Measurements from ENCODE around the gene ZAP70.

The ZAP70 gene

DNA sequence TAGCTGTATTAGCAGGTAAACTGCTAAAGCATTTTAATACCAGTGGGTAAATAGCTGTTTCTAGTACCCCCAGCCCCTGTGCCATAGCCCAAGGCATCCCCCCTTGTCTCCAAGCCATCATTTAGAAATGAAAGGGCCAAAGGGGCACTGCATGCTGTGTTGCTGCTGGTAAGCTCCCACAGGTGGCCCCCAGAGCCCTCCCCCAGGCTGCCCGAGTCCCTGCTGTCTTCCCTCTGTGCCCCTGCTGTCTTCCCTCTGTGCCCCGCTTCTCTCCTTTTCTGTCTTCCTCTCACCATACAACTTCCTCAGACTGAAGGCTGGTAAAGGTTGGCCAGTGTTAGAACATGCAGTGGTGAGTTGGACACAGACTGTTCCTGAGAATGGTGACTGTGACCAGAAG lies 42.1 kb downstream of the ZAP70 start:
- H3K4me3 ChIP-seq (ENCODE audit: low read depth, low read length), result no peak overlapping the region
- no peaks in the 10 kb centered on the region for H3K27me3 ChIP-seq (ENCODE audit: insufficient read depth, low read length)
- no peak overlapping the region for H3K27ac ChIP-seq (ENCODE audit: low read depth, low read length)
- no peaks in the 10 kb centered on the region for H3K79me2 ChIP-seq (ENCODE audit: control insufficient read depth, insufficient read depth, low read length, unreplicated experiment)
- H3K4me1 ChIP-seq (ENCODE audit: control insufficient read depth, insufficient read depth, low read length, unreplicated experiment), result peaks cover 18% of the 10 kb centered on the region
- H3K36me3 ChIP-seq (ENCODE audit: insufficient read depth, low read length), result no peaks in the 10 kb centered on the region; the same call in 1 of the 2 replicates
- no peak overlapping the region for H2AFZ ChIP-seq (ENCODE audit: low read length, unreplicated experiment)

DNA sequence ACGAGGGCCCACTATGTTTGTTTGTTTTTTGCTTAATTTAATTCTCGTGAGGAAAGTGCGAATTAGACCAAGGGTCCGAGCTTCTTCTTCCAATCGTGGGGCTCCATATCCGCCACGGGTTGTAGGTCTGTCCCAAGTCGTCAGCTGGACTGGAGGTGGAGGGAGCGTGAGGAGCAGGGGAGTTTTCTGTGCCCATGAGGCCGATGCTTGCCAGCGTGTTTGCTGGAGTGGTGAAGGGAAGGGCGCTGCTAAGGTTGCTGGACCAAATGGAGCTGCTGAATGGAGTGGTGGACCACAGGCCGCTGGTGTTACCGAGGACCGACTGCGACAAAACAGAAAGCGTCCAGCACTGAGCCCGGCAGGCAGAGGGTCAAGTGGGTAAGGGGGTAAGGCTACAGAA lies 43.7 kb downstream of the ZAP70 start:
- H3K27ac ChIP-seq (ENCODE audit: low read depth, low read length), result no peak overlapping the region
- H3K79me2 ChIP-seq (ENCODE audit: control insufficient read depth, insufficient read depth, low read length, unreplicated experiment), result no peaks in the 10 kb centered on the region
- no peak overlapping the region for H3K4me3 ChIP-seq (ENCODE audit: low read depth, low read length)
- no peaks in the 10 kb centered on the region; the same call in 1 of the 2 replicates for H3K36me3 ChIP-seq (ENCODE audit: insufficient read depth, low read length)
- H3K27me3 ChIP-seq (ENCODE audit: insufficient read depth, low read length), result no peaks in the 10 kb centered on the region
- no peak overlapping the region for H2AFZ ChIP-seq (ENCODE audit: low read length, unreplicated experiment)
- peaks cover 14% of the 10 kb centered on the region for H3K4me1 ChIP-seq (ENCODE audit: control insufficient read depth, insufficient read depth, low read length, unreplicated experiment)

DNA sequence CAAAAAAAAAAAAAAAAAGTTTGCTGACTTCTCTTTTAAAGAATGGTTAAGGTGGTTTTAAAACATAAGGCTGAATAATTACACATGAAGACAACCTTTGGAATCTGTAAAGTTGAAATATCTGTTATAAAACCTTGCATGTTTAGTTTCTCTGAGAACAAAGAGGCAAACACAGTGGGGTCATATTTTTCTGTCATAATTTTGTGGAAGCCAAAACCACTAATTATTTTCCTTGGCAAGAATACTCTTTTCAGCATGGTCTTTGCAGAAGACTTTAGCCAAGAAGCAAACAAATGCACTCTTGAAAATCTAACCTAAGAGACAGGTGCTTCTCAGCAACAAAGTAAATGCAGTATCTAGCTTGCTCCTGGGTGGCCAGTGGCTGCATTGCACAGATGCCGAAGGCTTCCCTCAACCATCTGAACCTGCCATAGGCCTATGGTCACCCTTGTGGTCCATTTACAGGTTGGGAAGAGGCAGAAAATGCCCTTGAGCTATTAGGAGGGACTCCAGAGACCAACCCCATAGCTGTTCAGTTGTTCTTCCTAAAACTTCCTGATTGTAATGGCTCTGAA lies 44.8 kb downstream of the ZAP70 start:
- Histone ChIP-seq H3K4me1 (ENCODE audit: control insufficient read depth, insufficient read depth, low read length, unreplicated experiment) (peaks cover 4% of the 10 kb centered on the region), H3K36me3 (ENCODE audit: insufficient read depth, low read length) (no peaks in the 10 kb centered on the region; the same call in 1 of the 2 replicates)

DNA sequence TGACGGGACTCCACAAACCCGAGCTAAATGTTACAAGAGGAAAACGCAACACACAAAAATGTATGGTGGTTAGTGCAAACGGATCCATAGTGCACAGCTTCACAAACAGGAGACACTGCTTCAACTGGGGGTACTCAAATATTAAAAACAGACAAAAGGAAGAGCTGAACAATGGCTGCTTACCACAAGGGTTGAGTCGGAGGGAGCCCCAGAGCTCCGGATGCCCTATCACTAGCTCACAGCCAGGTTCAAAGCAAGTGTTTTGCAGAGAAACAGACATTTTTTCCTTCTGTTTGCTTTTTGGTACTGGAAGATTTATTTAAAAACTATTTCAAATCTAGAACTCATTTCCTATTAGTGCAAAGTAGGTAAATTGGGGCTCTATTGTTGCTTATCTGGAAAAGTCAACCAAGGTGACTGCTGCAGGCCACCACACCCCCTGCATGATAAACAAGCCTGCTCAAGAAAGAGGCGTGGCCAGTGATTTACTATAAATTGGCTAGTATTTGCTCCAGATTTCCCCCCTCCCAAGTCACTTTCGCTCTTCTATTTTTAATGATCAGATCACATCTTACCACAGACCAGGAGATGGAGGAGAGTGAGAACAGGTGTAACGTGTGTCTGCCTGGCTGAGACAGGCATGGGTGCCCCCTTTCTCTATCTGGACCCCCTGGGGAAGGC lies 46.5 kb downstream of the ZAP70 start:
- Histone ChIP-seq H2AFZ (ENCODE audit: low read length, unreplicated experiment) (no peak overlapping the region), H3K4me3 (ENCODE audit: low read depth, low read length) (no peak overlapping the region), H3K36me3 (ENCODE audit: insufficient read depth, low read length) (no peaks in the 10 kb centered on the region; the same call in 1 of the 2 replicates), H3K79me2 (ENCODE audit: control insufficient read depth, insufficient read depth, low read length, unreplicated experiment) (no peaks in the 10 kb centered on the region), H3K27ac (ENCODE audit: low read depth, low read length) (no peak overlapping the region), H3K27me3 (ENCODE audit: insufficient read depth, low read length) (no peaks in the 10 kb centered on the region), H3K4me1 (ENCODE audit: control insufficient read depth, insufficient read depth, low read length, unreplicated experiment) (peaks cover 6% of the 10 kb centered on the region)

More for the DNA sequence above, 44.8 kb downstream of the ZAP70 start:
- Histone ChIP-seq H3K27ac (ENCODE audit: low read depth, low read length) (no peak overlapping the region), H3K79me2 (ENCODE audit: control insufficient read depth, insufficient read depth, low read length, unreplicated experiment) (no peaks in the 10 kb centered on the region), H3K4me3 (ENCODE audit: low read depth, low read length) (no peak overlapping the region), H2AFZ (ENCODE audit: low read length, unreplicated experiment) (no peak overlapping the region), H3K27me3 (ENCODE audit: insufficient read depth, low read length) (no peaks in the 10 kb centered on the region)

DNA sequence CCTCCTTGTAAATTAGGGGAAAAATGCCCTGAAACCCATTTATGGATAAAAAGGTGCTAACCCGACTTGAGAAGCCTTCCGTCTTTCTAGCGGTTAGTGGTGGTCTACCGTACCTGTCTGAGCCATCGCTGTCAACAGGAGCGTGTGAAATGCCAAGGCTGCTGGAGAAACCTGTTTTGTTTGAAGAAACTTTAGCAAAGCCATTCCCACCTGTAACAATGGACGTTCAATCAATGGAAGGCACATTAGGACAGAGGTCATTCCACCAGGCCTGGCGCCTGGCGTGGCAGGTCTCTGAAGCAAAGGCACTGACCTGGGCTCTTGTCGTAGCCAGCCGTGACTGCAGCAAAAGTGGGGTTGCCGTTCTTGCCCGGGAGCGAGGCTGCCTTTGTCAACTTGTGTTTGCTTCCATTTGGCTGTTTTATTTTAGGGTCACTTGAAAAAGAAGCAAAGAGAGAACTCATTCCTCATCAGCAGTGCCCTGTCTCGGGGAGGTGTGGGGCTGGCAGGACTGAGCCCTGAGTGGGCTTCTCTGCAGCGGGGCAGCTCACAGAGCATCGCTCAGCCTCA lies 47.2 kb downstream of the ZAP70 start:
- Histone ChIP-seq H2AFZ (ENCODE audit: low read length, unreplicated experiment) (no peak overlapping the region), H3K4me1 (ENCODE audit: control insufficient read depth, insufficient read depth, low read length, unreplicated experiment) (peaks cover 6% of the 10 kb centered on the region), H3K27ac (ENCODE audit: low read depth, low read length) (no peak overlapping the region), H3K27me3 (ENCODE audit: insufficient read depth, low read length) (no peaks in the 10 kb centered on the region), H3K4me3 (ENCODE audit: low read depth, low read length) (no peak overlapping the region), H3K36me3 (ENCODE audit: insufficient read depth, low read length) (no peaks in the 10 kb centered on the region; the same call in 1 of the 2 replicates), H3K79me2 (ENCODE audit: control insufficient read depth, insufficient read depth, low read length, unreplicated experiment) (no peaks in the 10 kb centered on the region)

DNA sequence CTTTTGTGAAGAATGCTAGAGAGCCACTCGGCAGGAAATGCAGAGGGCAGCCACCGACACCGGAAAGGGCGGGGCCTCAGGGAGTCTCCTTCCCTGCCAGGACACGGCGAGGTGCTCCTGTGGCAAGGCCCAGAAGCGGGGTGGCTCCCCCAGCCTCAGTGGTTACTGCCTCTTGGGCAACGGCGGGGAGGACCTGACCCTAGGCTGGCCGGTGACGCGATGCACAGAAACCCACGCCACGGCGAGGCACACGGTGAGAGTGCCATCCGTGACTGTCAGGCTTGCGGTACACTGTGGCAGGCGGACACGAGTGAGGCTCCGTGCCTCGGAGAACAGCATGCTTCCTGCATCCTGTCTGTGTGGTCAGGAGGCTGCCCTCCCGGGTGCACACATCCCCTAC lies 47.8 kb downstream of the ZAP70 start:
- Histone ChIP-seq H3K4me3 (ENCODE audit: low read depth, low read length) (no peak overlapping the region), H3K27me3 (ENCODE audit: insufficient read depth, low read length) (no peaks in the 10 kb centered on the region), H3K36me3 (ENCODE audit: insufficient read depth, low read length) (peaks cover 5% of the 10 kb centered on the region; the same call in 1 of the 2 replicates), H2AFZ (ENCODE audit: low read length, unreplicated experiment) (no peak overlapping the region), H3K4me1 (ENCODE audit: control insufficient read depth, insufficient read depth, low read length, unreplicated experiment) (peaks cover 6% of the 10 kb centered on the region), H3K79me2 (ENCODE audit: control insufficient read depth, insufficient read depth, low read length, unreplicated experiment) (no peaks in the 10 kb centered on the region), H3K27ac (ENCODE audit: low read depth, low read length) (no peak overlapping the region)

DNA sequence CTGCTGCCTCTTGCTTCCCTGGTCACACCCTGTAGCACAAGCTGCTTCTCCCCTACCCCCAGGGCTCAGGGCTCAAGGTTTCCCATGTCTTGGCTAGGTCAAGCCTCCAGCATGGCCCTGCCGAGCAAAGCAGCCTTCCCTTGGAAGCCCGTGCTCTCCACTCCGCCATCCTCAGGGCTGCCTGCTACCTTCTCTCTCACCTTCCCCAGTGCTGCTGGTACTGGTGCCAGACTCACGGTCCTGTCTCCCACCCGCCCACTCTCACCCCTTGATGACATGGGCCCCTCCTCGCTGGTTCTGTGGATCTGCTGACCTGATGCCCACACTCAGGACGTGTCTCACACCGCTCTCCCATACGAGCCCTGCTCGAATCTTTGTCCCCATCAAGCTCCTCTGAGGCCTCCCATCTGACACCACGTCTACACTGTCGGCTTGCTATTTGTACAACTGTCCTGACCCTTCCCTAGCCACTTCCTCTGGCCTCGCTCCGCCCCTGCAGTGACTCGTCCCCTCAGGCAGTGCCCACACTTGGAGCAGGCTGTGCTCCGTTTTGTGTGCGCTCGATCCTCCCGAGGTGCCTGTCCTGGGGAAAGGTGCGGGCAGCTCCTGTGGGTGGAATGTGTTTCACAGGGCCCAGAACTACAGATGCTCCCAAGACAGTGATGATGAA lies 49.9 kb downstream of the ZAP70 start:
- peaks cover 9% of the 10 kb centered on the region; the same call in 1 of the 2 replicates for H3K36me3 ChIP-seq (ENCODE audit: insufficient read depth, low read length)
- H3K4me1 ChIP-seq (ENCODE audit: control insufficient read depth, insufficient read depth, low read length, unreplicated experiment), result peaks cover 6% of the 10 kb centered on the region
- H2AFZ ChIP-seq (ENCODE audit: low read length, unreplicated experiment), result no peak overlapping the region
- H3K4me3 ChIP-seq (ENCODE audit: low read depth, low read length), result no peak overlapping the region
- H3K27ac ChIP-seq (ENCODE audit: low read depth, low read length), result no peak overlapping the region
- no peaks in the 10 kb centered on the region for H3K79me2 ChIP-seq (ENCODE audit: control insufficient read depth, insufficient read depth, low read length, unreplicated experiment)
- H3K27me3 ChIP-seq (ENCODE audit: insufficient read depth, low read length), result no peaks in the 10 kb centered on the region

DNA sequence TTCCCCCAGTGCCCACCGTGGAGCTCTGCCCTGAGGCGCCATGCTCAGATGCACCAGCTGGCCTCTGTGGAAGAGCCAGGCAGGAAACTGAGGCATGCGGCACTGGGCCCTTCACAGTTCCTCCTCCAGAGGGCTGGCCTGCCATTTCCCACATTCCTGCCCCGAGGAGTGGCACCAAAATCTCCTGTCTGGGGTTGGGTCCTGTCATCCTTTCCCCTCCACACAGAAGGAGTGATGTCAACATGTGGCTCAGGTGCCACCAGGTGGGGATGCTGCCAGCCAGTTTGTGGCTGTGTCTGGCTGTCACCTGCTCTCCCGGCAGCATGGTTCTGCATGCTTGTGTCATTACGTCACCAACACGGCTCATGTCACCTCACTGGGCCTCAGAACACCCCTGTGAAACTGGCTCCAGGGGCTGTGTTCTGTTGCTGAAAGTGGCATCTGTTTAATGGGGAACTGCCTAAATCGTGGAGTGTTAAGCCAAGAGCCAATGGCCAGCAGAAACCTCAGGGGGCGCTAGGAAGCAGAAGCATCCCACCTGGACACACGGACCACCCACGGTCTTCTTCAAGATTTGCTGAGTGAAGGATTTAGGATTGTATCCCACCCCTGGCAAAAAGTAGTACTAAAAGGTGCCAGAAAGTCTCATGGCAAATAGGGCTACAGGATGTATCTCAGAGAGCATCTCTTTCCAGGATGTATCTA lies 51.3 kb downstream of the ZAP70 start:
- H3K27ac ChIP-seq (ENCODE audit: low read depth, low read length), result no peak overlapping the region
- no peaks in the 10 kb centered on the region for H3K79me2 ChIP-seq (ENCODE audit: control insufficient read depth, insufficient read depth, low read length, unreplicated experiment)
- peaks cover 9% of the 10 kb centered on the region; the same call in 1 of the 2 replicates for H3K36me3 ChIP-seq (ENCODE audit: insufficient read depth, low read length)

GRCh38 chr2:97765933-97766332 lies 52.6 kb downstream of the ZAP70 start:
- H3K4me1 ChIP-seq (ENCODE audit: control insufficient read depth, insufficient read depth, low read length, unreplicated experiment), result peaks cover 6% of the 10 kb centered on the region

More for the DNA sequence above, 51.3 kb downstream of the ZAP70 start:
- Histone ChIP-seq H3K4me3 (ENCODE audit: low read depth, low read length) (no peak overlapping the region), H3K4me1 (ENCODE audit: control insufficient read depth, insufficient read depth, low read length, unreplicated experiment) (peaks cover 6% of the 10 kb centered on the region), H2AFZ (ENCODE audit: low read length, unreplicated experiment) (no peak overlapping the region), H3K27me3 (ENCODE audit: insufficient read depth, low read length) (no peaks in the 10 kb centered on the region)

DNA sequence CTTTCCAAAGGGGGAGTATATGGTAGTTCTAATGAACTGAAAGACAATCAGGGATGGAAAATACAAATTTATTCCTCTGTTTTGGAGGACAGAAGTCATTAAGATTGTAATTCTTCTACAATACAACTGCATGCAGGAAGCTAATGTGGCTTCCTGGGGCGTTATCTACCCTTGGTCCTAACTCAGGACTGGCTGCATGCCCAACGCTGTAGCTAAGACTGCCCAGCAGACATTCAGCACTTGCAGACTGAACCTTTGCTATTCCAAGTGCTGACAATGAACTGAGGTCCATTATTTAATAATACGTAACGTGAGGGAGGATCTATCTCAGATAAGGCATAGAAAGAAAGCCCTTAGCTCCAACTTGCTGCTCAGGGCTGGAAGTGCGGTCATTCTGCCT lies 53.2 kb downstream of the ZAP70 start:
- peaks cover 6% of the 10 kb centered on the region for H3K4me1 ChIP-seq (ENCODE audit: control insufficient read depth, insufficient read depth, low read length, unreplicated experiment)
- no peak overlapping the region for H3K4me3 ChIP-seq (ENCODE audit: low read depth, low read length)
- no peak overlapping the region for H3K27ac ChIP-seq (ENCODE audit: low read depth, low read length)
- peaks cover 9% of the 10 kb centered on the region; the same call in 1 of the 2 replicates for H3K36me3 ChIP-seq (ENCODE audit: insufficient read depth, low read length)
- H3K27me3 ChIP-seq (ENCODE audit: insufficient read depth, low read length), result no peaks in the 10 kb centered on the region
- no peaks in the 10 kb centered on the region for H3K79me2 ChIP-seq (ENCODE audit: control insufficient read depth, insufficient read depth, low read length, unreplicated experiment)
- H2AFZ ChIP-seq (ENCODE audit: low read length, unreplicated experiment), result no peak overlapping the region

More at GRCh38 chr2:97765933-97766332, 52.6 kb downstream of the ZAP70 start:
- H3K4me3 ChIP-seq (ENCODE audit: low read depth, low read length), result no peak overlapping the region
- no peak overlapping the region for H3K27ac ChIP-seq (ENCODE audit: low read depth, low read length)
- no peaks in the 10 kb centered on the region for H3K79me2 ChIP-seq (ENCODE audit: control insufficient read depth, insufficient read depth, low read length, unreplicated experiment)
- H2AFZ ChIP-seq (ENCODE audit: low read length, unreplicated experiment), result no peak overlapping the region
- H3K27me3 ChIP-seq (ENCODE audit: insufficient read depth, low read length), result no peaks in the 10 kb centered on the region
- peaks cover 9% of the 10 kb centered on the region; the same call in 1 of the 2 replicates for H3K36me3 ChIP-seq (ENCODE audit: insufficient read depth, low read length)

Measured in ACC112 (cell line).